ENCODE results near the gene SCARF2.
"Not testable (repeated sequence)": the region's sequence is repeated elsewhere in the genome, so short reads cannot be mapped to it uniquely, and the experiment has no call there.

- not testable (repeated sequence) for TF ChIP-seq CTCF (IDR thresholded peaks at IDR 0.05); EZH2 (IDR thresholded peaks at IDR 0.05; ENCODE audit: borderline replicate concordance, insufficient read depth, low read depth, low read length, poor library complexity, severe bottlenecking)
Observed at GRCh38 chr22:20378684-20379083, 58.9 kb downstream of the SCARF2 start.

All from B cell (primary cell).